AG09309 (cell line): ENCODE results near the gene UIMC1.
"Not testable (repeated sequence)": the region's sequence is repeated elsewhere in the genome, so short reads cannot be mapped to it uniquely, and the experiment has no call there.

Source experiments
- DNase-seq: peaks from one replicate; pipeline ENCODE4 v3.0.0-alpha.2; 2010; ENCODE audit warnings: low read depth
- H3K4me3 ChIP-seq: 2 replicates; pipeline ENCODE4 v1.5.1; 2011; ENCODE audit warnings: mild to moderate bottlenecking, low read depth, low read length, moderate library complexity; ENCODE audit not compliant: control insufficient read depth
- CTCF ChIP-seq: IDR thresholded peaks from 2 replicates; pipeline ENCODE4 v1.5.1; 2011; ENCODE audit warnings: mild to moderate bottlenecking, low read depth, low read length, inconsistent platforms; ENCODE audit not compliant: insufficient read depth, control insufficient read depth; ENCODE audit errors: missing control alignments

Gene UIMC1

GRCh38 chr5:177006265-177006972 lies at the start of gene UIMC1:
Gene UIMC1, minus strand, starts transcription at chr5:177006779. Its CDS starts 24,164 bp downstream, at chr5:176982615.
- no peak for TF ChIP-seq CTCF
- DNase-seq: peak; percentile 56
- H3K4me3 ChIP-seq: peak within 1 kb of the TSS; percentile 99

- no peak for TF ChIP-seq CTCF
- H3K4me3 ChIP-seq: no peak overlapping the region
- no peak for DNase-seq
These were observed 42.7 kb upstream of the UIMC1 start for GRCh38 chr5:177049285-177049684.

GRCh38 chr5:177048531-177048930 lies 42.0 kb upstream of the UIMC1 start:
- H3K4me3 ChIP-seq, DNase-seq: not testable (repeated sequence)

- no peak for DNase-seq
- H3K4me3 ChIP-seq: no peak overlapping the region
- TF ChIP-seq CTCF: no peak
These were observed 39.1 kb upstream of the UIMC1 start for GRCh38 chr5:177045631-177046030.

- no peak overlapping the region for H3K4me3 ChIP-seq
- no peak for TF ChIP-seq CTCF
- DNase-seq: no peak
These were observed 38.1 kb upstream of the UIMC1 start for GRCh38 chr5:177044641-177045040.

GRCh38 chr5:177043958-177044357 lies 37.4 kb upstream of the UIMC1 start:
- DNase-seq: no peak
- H3K4me3 ChIP-seq: no peak overlapping the region
- no peak for TF ChIP-seq CTCF

GRCh38 chr5:177043114-177043513 lies 36.5 kb upstream of the UIMC1 start:
- DNase-seq: no peak
- no peak for TF ChIP-seq CTCF
- H3K4me3 ChIP-seq: no peak overlapping the region
